ENCODE results near the gene UNC13D. TPM values are rescaled to one million over a fixed set of nuclear protein-coding genes. Genes with fewer than 3 reads are reported as not detected.
A peak's percentile ranks its signal among the peaks of the same experiment; 100 is the strongest.

UNC13D gene
- total and polyA plus RNA-seq, 9 of the 15 experiments (the other 6 are each of a cell fraction or from before 2014, with no cell fraction given) = 0.86 to 244 (median 69.2) TPM

DNA sequence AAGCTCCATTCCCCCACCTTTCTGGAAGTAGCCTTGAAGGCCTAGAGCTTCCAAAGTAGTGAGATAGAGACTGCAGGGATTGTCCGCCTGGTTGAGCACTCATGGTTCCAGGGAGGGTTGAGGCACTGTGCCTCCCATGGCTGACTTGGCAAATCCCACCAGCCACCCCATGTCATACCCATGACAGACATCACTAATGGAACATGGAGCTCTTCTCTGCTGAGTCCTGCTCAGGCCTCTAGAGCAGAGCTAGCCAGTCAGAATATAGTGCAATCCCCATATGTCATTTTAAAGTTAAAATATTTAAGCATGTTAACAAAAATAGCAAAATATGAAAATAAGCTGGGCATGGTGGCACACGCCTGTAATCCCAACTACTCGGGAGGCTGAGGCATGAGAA is 28.8 kb downstream of the UNC13D start:
- no peaks in the 10 kb centered on the region for H3K27me3 ChIP-seq (ENCODE audit: control insufficient read depth in 2 of 2, insufficient read depth in 2 of 2, low read length in 2 of 2)
- H3K79me2 ChIP-seq (ENCODE audit: control insufficient read depth, insufficient read depth, low read length) = no peaks in the 10 kb centered on the region
- H3K27ac ChIP-seq (ENCODE audit: extremely low read depth, low read depth, low read length) = no peak overlapping the region
- H3K36me3 ChIP-seq (ENCODE audit: control insufficient read depth, insufficient read depth, low read length) = peaks cover 75% of the 10 kb centered on the region; the same call in 2 of the 3 replicates
- no peak for FAIRE-seq
- peaks cover 3% of the 10 kb centered on the region for H3K9me1 ChIP-seq (ENCODE audit: control insufficient read depth, insufficient read depth, low read length)
- no peak for DNase-seq (ENCODE audit: extremely low read depth in 1 of 4, low spot score in 3 of 4)
- 86% methylated on average over 3 of the region's 3 CpGs for WGBS (ENCODE audit: insufficient coverage, low coverage, missing lambda C conversion rate)
- ChIA-PET CTCF (ENCODE audit: low intra/inter-chr PET ratio) (no interaction called here), POLR2A (interaction anchor here (0.7 to 2.8 kb wide), 11 partner anchors 10 to 140 kb away, joined by 3 to 34 read pairs (median 5); no protein-coding TSS in a partner anchor)
- H3K9ac ChIP-seq (ENCODE audit: insufficient read depth in 1 of 2, low read depth in 2 of 2, low read length in 2 of 2) = peak overlapping the region in 1 of 2 experiments; percentile 60; a peak in 1 of 4 replicates
- H2AFZ ChIP-seq (ENCODE audit: low read depth, low read length) = no peak overlapping the region
- ATAC-seq = no peak
- H3K4me2 ChIP-seq (ENCODE audit: insufficient read depth, low read length) = no peak overlapping the region
- intact Hi-C loops (cut with micrococcal nuclease) = no loop called here
- no peaks in the 10 kb centered on the region for H3K9me3 ChIP-seq (replicated peaks; ENCODE audit: control insufficient read depth, insufficient read depth, low read depth, low read length)
- no peak overlapping the region for H3K4me3 ChIP-seq
- no peaks in the 10 kb centered on the region for H4K20me1 ChIP-seq (replicated peaks; ENCODE audit: control insufficient read depth, insufficient read depth, low read length)
- TF ChIP-seq ZNF23 (CRISPR knock-in tag; IDR thresholded peaks at IDR 0.05) = peak; percentile 69; the same call in 1 of the 2 replicates
- no peak for TF ChIP-seq BACH1 (tag; IDR thresholded peaks at IDR 0.05)
- TF ChIP-seq ZBTB17 (CRISPR knock-in tag; IDR thresholded peaks at IDR 0.05) = peak; percentile 86; the same call in 1 of the 2 replicates
- in situ Hi-C loops (cut with MboI) = no loop called here
- peaks cover 0 to 21% of the 10 kb centered on the region in 2 experiments; a peak in 1 of 5 replicates for H3K4me1 ChIP-seq (replicated peaks in 1 of 2; ENCODE audit: control insufficient read depth in 2 of 2, insufficient read depth in 2 of 2, low read length in 2 of 2)
- BruUV-seq (replicated peaks) = no TSS peak

- POLR2A ChIA-PET = interaction anchor here (0.7 to 2.8 kb wide), 11 partner anchors 10 to 140 kb away, joined by 3 to 34 read pairs (median 5); no protein-coding TSS in a partner anchor
- TF ChIP-seq KDM5B (IDR thresholded peaks at IDR 0.05; ENCODE audit: insufficient replicate concordance, low read depth, low read length) (no peak), U2AF2 (optimal IDR thresholded peaks at IDR 0.05; ENCODE audit: low read depth, low read length) (no peak), RFX1 (IDR thresholded peaks at IDR 0.05) (no peak), POLR2G (IDR thresholded peaks at IDR 0.05; ENCODE audit: low read depth, low read length) (0 out of 2 replicates have a peak, but pooled peaks have one; percentile 22)
- no peak overlapping the region for H2AFZ ChIP-seq (ENCODE audit: low read depth, low read length)
These were observed 29.3 kb downstream of the UNC13D start for GRCh38 chr17:75814900-75815373.

More at GRCh38 chr17:75814900-75815373, 29.3 kb downstream of the UNC13D start:
- H3K4me1 ChIP-seq (replicated peaks in 1 of 2; ENCODE audit: control insufficient read depth in 2 of 2, insufficient read depth in 2 of 2, low read length in 2 of 2) = peaks cover 0 to 21% of the 10 kb centered on the region in 2 experiments; a peak in 2 of 5 replicates
- H3K9me1 ChIP-seq (ENCODE audit: control insufficient read depth, insufficient read depth, low read length) = peaks cover 3% of the 10 kb centered on the region
- H3K4me2 ChIP-seq (ENCODE audit: insufficient read depth, low read length) = no peak overlapping the region
- no TSS peak for BruUV-seq (replicated peaks)
- H3K9me3 ChIP-seq (replicated peaks; ENCODE audit: control insufficient read depth, insufficient read depth, low read depth, low read length) = no peaks in the 10 kb centered on the region
- intact Hi-C loops (cut with micrococcal nuclease) (no loop called here), in situ Hi-C loops (cut with MboI) (no loop called here)
- H3K27ac ChIP-seq (ENCODE audit: extremely low read depth, low read depth, low read length) = no peak overlapping the region
- DNase-seq (ENCODE audit: extremely low read depth in 1 of 4, low spot score in 3 of 4) = no peak
- H4K20me1 ChIP-seq (replicated peaks; ENCODE audit: control insufficient read depth, insufficient read depth, low read length) = no peaks in the 10 kb centered on the region
- no peaks in the 10 kb centered on the region for H3K79me2 ChIP-seq (ENCODE audit: control insufficient read depth, insufficient read depth, low read length)
- H3K4me3 ChIP-seq = no peak overlapping the region
- FAIRE-seq = no peak
- CTCF ChIA-PET (ENCODE audit: low intra/inter-chr PET ratio) = no interaction called here
- H3K27me3 ChIP-seq (ENCODE audit: control insufficient read depth in 2 of 2, insufficient read depth in 2 of 2, low read length in 2 of 2) = no peaks in the 10 kb centered on the region
- H3K36me3 ChIP-seq (ENCODE audit: control insufficient read depth, insufficient read depth, low read length) = peaks cover 74% of the 10 kb centered on the region; the same call in 2 of the 3 replicates
- 88% methylated on average over 6 of the region's 13 CpGs for WGBS (ENCODE audit: insufficient coverage, low coverage, missing lambda C conversion rate)
- no peak for ATAC-seq
- peak overlapping the region in 1 of 2 experiments; percentile 60; a peak in 1 of 4 replicates for H3K9ac ChIP-seq (ENCODE audit: insufficient read depth in 1 of 2, low read depth in 2 of 2, low read length in 2 of 2)
